ENCODE data around the gene MLXIP.

GRCh38 chr12:122190842-122191668 lies 112.5 kb downstream of the MLXIP start:
- peak; percentile 87 for TF ChIP-seq CTCF (IDR thresholded peaks at IDR 0.05; ENCODE audit: borderline replicate concordance, extremely low read depth, low read length, poor library complexity, severe bottlenecking)
- TF ChIP-seq EZH2 (IDR thresholded peaks at IDR 0.05; ENCODE audit: borderline replicate concordance, low read depth, low read length, severe bottlenecking): no peak
